IPS DF 6.9 (cell line): ENCODE data around the gene TLN1.
A peak's percentile ranks its signal among the peaks of the same experiment; 100 is the strongest.

ENCODE experiments used
- DNase-seq: peaks from one replicate; pipeline ENCODE4 v3.0.0-alpha.2; 2013; ENCODE audit warnings: low read depth, low spot score
- H3K27ac ChIP-seq: one replicate; pipeline ENCODE4 v1.5.1; 2013; ENCODE audit warnings: low read length, control low read depth
- H3K27me3 ChIP-seq: 2 replicates; pipeline ENCODE4 v1.6.1; 2013; ENCODE audit warnings: mild to moderate bottlenecking, low read length; ENCODE audit not compliant: control insufficient read depth, insufficient read depth
- H3K36me3 ChIP-seq: 2 replicates; pipeline ENCODE4 v1.6.1; 2013; ENCODE audit warnings: low read length; ENCODE audit not compliant: control insufficient read depth, insufficient read depth
- H3K4me1 ChIP-seq: 2 replicates; pipeline ENCODE4 v1.6.1; 2013; ENCODE audit warnings: low read length; ENCODE audit not compliant: control insufficient read depth, insufficient read depth
- H3K4me3 ChIP-seq: 2 replicates; pipeline ENCODE4 v1.5.1; 2013; ENCODE audit warnings: mild to moderate bottlenecking, low read length
- H3K9me3 ChIP-seq: 2 replicates; pipeline ENCODE4 v1.6.1; 2013; ENCODE audit warnings: low read length, inconsistent platforms; ENCODE audit not compliant: control insufficient read depth, insufficient read depth
- WGBS: extraction: QIAGEN DNeasy Blood & Tissue Kit; methylation state at CpG from one replicate; pipeline ENCODE4 v1.1.7; 2013; ENCODE audit warnings: mixed read lengths, missing lambda C conversion rate; ENCODE audit not compliant: insufficient read length, insufficient coverage; 5-methylcytosine and 5-hydroxymethylcytosine counted together

The TLN1 gene

GRCh38 chr9:35696520-35697215 is 35.3 kb downstream of the TLN1 start:
- peaks cover 27% of the 10 kb centered on the region for H3K36me3 ChIP-seq
- WGBS: no CpG with 5 or more reads among the region's 9 CpGs

GRCh38 chr9:35695943-35696401 is 36.0 kb downstream of the TLN1 start:
- Histone ChIP-seq H3K9me3 (no peaks in the 10 kb centered on the region), H3K27ac (no peak overlapping the region), H3K36me3 (peaks cover 27% of the 10 kb centered on the region), H3K27me3 (no peaks in the 10 kb centered on the region), H3K4me1 (peaks cover 2% of the 10 kb centered on the region), H3K4me3 (no peak overlapping the region)
- no CpG with 5 or more reads among the region's 3 CpGs for WGBS
- DNase-seq: no peak

More at GRCh38 chr9:35696520-35697215, 35.3 kb downstream of the TLN1 start:
- Histone ChIP-seq H3K9me3 (no peaks in the 10 kb centered on the region), H3K4me3 (no peak overlapping the region), H3K27ac (no peak overlapping the region), H3K4me1 (no peaks in the 10 kb centered on the region; the same call in 1 of the 2 replicates), H3K27me3 (no peaks in the 10 kb centered on the region)
- DNase-seq: no peak

DNA sequence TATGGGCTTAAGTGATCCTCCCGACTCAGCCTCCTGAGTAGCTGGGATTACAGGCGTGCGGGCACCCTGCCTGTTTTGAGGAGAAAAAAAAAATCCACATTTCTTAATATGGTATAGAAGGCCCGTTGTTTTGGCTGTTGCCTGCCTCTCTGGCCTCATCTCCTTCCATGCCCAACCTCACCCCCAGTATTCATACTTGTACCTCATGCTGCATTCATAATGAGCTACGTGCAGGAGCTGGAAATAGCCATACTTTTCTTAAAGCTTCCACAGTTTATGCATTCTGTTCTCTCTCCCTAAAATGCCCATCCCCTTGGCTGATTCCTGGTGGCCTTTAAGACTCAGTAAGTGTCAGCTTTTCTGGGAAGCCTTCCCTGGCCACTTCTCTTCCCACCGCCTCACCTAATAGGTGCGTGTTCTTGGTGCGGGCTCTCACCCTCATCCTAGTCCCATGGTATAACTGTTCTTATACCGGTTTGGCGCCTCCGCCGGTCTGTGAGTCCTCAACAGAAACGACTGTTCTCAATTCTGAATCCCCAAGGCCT is 40.2 kb downstream of the TLN1 start:
- no CpG with 5 or more reads among the region's 13 CpGs for WGBS
- Histone ChIP-seq H3K27me3 (no peaks in the 10 kb centered on the region), H3K4me1 (peaks cover 2% of the 10 kb centered on the region; the same call in 1 of the 2 replicates), H3K27ac (no peak overlapping the region), H3K9me3 (no peaks in the 10 kb centered on the region), H3K36me3 (0 out of 2 replicates have a peak, but pooled peaks cover 3% of the 10 kb centered on the region), H3K4me3 (no peak overlapping the region)
- DNase-seq: no peak

- WGBS: no CpG with 5 or more reads among the region's 10 CpGs
- peaks cover 6% of the 10 kb centered on the region; the same call in 1 of the 2 replicates for H3K36me3 ChIP-seq
- DNase-seq: no peak
Observed at GRCh38 chr9:35691334-35691650, 40.7 kb downstream of the TLN1 start.

DNA sequence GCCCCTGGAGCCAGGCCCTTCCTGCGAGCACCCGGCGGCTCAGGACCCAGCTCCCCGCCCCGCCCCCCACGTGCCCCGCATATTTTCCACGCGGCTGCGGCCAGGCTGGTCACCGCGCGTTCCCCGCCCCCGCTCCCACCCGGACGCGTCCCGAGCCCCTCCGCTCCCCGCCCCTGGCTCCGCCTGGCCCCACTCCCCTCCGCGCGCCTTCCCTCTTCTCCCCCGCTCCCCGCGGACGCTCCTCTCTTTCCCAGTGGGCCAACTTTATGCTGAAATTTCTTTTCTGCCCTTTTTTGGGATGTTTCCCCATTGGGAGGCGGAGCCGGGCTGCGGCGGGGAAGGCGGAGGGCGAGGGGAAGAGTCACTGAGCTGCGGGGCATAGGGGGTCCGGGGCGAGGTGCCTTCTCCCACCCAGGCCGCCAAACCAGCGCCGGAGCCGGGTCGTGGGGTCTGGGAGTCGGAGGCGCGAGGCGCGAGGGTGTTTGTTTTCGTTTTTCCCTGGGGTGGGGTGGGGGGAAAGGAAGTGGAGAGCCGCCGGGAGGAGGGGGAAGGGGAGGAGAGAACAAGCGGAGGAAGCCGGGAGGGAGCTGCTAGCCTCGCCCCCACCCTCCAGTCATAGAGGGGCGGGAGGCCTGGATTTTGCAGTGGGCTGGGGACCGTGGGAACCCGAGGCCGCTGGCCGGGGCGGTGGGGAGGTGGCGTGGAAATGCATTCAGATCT is 41.2 kb downstream of the TLN1 start:
- no CpG with 5 or more reads among the region's 61 CpGs for WGBS
- Histone ChIP-seq H3K27ac (no peak overlapping the region), H3K4me3 (peak overlapping the region; percentile 61), H3K4me1 (peaks cover 2% of the 10 kb centered on the region; the same call in 1 of the 2 replicates), H3K36me3 (peaks cover 8% of the 10 kb centered on the region; the same call in 1 of the 2 replicates), H3K27me3 (no peaks in the 10 kb centered on the region), H3K9me3 (no peaks in the 10 kb centered on the region)
- DNase-seq: no peak

More at GRCh38 chr9:35691334-35691650, 40.7 kb downstream of the TLN1 start:
- Histone ChIP-seq H3K4me1 (peaks cover 2% of the 10 kb centered on the region; the same call in 1 of the 2 replicates), H3K27me3 (no peaks in the 10 kb centered on the region), H3K27ac (no peak overlapping the region), H3K9me3 (no peaks in the 10 kb centered on the region), H3K4me3 (peak overlapping the region; percentile 61; the same call in 1 of the 2 replicates)

GRCh38 chr9:35690294-35690613 is 41.7 kb downstream of the TLN1 start:
- H3K4me3 ChIP-seq: peak overlapping the region; percentile 61
- H3K27ac ChIP-seq: no peak overlapping the region
- peaks cover 2% of the 10 kb centered on the region; the same call in 1 of the 2 replicates for H3K4me1 ChIP-seq
- H3K27me3 ChIP-seq: no peaks in the 10 kb centered on the region
- DNase-seq: no peak
- H3K36me3 ChIP-seq: peaks cover 14% of the 10 kb centered on the region
- WGBS: no CpG with 5 or more reads among the region's 21 CpGs
- no peaks in the 10 kb centered on the region for H3K9me3 ChIP-seq

DNA sequence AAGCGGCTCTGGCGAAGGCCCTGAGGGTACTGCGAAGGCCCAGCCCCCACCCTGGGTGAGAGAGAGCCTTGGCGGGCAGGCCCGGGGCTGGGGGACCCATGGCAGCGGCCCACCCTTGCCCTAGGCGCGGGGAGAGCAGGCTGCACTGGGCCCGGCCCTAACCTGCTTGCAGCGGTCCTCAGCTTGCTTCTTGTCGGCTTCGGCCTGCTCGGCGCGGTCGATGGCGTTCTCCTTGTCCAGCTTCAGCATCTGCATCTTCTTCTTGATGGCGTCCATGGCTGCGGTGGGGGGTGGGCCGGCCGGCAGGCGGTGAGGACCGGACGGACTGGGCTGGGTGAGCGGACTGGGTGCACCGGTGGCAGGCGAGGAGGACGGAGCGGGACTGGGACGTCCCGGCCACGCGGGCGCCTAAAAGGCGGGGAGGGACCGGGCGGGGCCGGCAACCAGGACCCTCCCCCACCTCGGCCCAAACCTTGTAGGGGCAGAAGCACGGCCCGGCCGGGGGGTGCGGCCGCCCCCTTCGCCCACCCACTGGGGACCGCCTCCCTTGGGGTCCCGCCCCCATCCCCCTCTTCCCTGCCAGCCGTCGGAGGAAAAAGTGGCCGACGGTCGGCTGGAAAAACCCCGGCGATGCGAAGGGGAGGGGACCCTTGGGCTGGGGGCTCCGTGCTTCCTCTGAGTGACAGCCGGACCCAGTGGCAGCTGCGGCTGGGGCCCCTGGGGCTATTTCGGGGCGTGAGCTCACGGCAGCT is 42.3 kb downstream of the TLN1 start, which contains the start of gene TPM2:
Gene TPM2 (minus strand): TSS at position 384 of the 752 bp plus-strand sequence. CDS start 108 bp downstream, at position 276.
- H3K27me3 ChIP-seq: no peaks in the 10 kb centered on the region
- no peak for DNase-seq
- H3K36me3 ChIP-seq: peaks cover 19% of the 10 kb centered on the region
- peak within 1 kb of the TSS; percentile 61 for H3K4me3 ChIP-seq
- no peaks in the 10 kb centered on the region for H3K9me3 ChIP-seq
- no CpG with 5 or more reads among the region's 61 CpGs for WGBS
- H3K4me1 ChIP-seq: peaks cover 2% of the 10 kb centered on the region; the same call in 1 of the 2 replicates
- H3K27ac ChIP-seq: no peak within 1 kb of the TSS

GRCh38 chr9:35688558-35689541 is 43.1 kb downstream of the TLN1 start:
- no peak for DNase-seq
- WGBS: no CpG with 5 or more reads among the region's 12 CpGs
- Histone ChIP-seq H3K4me1 (peaks cover 2% of the 10 kb centered on the region; the same call in 1 of the 2 replicates), H3K27me3 (no peaks in the 10 kb centered on the region), H3K36me3 (peaks cover 26% of the 10 kb centered on the region), H3K27ac (no peak overlapping the region), H3K4me3 (peak overlapping the region; percentile 61; the same call in 1 of the 2 replicates), H3K9me3 (no peaks in the 10 kb centered on the region)

DNA sequence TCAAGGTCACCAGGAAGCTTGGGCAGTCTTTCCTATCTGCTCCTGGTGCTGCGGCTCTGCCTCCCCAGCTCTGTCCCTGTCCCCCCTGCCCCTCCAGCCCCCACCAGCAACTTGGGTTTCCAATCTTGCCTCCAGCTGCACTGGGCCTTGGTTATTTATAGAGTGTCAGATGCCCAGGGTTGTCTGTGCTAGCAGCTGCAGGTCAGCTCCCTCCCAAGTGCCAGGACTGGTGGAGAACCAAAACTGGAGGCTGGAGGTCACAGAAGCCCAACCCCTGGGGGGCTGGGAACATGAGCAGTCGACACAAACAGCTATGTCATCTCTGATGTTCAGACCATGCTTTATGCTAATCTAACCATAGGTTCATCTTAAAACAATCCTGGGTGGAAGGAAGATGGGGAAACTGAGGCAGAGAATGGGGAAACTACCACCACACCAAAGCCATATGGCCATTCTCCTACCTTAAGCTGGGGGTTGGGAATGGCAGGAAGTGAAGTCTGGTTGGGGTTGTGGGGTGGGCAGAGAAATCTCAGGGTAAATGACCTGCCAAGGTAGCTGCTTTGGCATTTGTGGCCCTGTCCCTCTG is 43.9 kb downstream of the TLN1 start:
- H3K36me3 ChIP-seq: peaks cover 33% of the 10 kb centered on the region
- WGBS: no CpG with 5 or more reads among the region's 2 CpGs
- no peak overlapping the region for H3K27ac ChIP-seq
- no peaks in the 10 kb centered on the region for H3K9me3 ChIP-seq
- H3K27me3 ChIP-seq: no peaks in the 10 kb centered on the region
- no peak for DNase-seq
- no peak overlapping the region for H3K4me3 ChIP-seq
- peaks cover 2% of the 10 kb centered on the region; the same call in 1 of the 2 replicates for H3K4me1 ChIP-seq
